Left ventricle myocardium superior (tissue), 1 donor: ENCODE measurements around the gene ZNF69. TPM values are rescaled to one million over a fixed set of nuclear protein-coding genes. Genes with fewer than 3 reads are reported as not detected.
A peak's percentile ranks its signal among the peaks of the same experiment; 100 is the strongest.
"Not testable (repeated sequence)": the region's sequence is repeated elsewhere in the genome, so short reads cannot be mapped to it uniquely, and the experiment has no call there.

ENCODE experiments used
- ATAC-seq: fragments of 200-7000 bp; cut with Tn5 transposase; one replicate; pipeline ENCODE4 v1.9.1; 2020; ENCODE audit warnings: mild to moderate bottlenecking, moderate library complexity
- DNase-seq: peaks from one replicate; pipeline ENCODE4 v3.0.0-alpha.2; 2020
- intact Hi-C: fragments of 100-400 bp; cut with micrococcal nuclease; formaldehyde crosslinking; loops from one replicate; pipeline ENCODE4 v1.11.0; 2022
- total RNA-seq: library from RNA; stranded (reverse); fragmentation: NEBNext Ultra II Directional; extraction: Animal tissue kit (Norgen Biotek cat#: 25700); gene quantifications from one replicate; pipeline ENCODE4 v1.2.1, GENCODE V29; 2021
- donor health status: DM: no; HTN: yes; CAD: no; lungs with severe emphysema.

ZNF69 gene
- total RNA-seq, 1 donor from 2014 or later: 4.0 TPM

DNA sequence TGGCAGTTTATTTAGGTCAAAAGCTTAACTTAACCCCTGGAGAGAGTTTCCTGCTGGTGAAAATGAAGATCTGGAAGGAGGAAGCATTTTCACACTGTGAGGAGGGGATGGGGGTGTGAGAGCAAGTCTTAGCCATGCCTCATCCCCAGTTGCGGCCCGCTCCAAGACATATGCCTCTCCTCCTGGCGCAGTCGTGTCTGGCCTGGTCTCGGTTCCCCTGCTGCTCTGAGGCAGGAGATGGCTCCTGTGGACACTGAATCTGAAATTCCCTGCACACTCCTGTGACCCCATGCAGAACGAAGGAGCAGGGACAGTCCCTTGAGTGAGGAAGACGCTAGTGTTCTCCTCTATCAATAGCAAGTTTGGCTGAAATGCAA, 360 bp upstream of the ZNF69 start:
- intact Hi-C loops: loop anchor here (10.0 kb wide), 1 partner anchor 258 kb away; the partner anchor contains the start of gene ZNF20
- DNase-seq (no peak), ATAC-seq (peak; percentile 35)

DNA sequence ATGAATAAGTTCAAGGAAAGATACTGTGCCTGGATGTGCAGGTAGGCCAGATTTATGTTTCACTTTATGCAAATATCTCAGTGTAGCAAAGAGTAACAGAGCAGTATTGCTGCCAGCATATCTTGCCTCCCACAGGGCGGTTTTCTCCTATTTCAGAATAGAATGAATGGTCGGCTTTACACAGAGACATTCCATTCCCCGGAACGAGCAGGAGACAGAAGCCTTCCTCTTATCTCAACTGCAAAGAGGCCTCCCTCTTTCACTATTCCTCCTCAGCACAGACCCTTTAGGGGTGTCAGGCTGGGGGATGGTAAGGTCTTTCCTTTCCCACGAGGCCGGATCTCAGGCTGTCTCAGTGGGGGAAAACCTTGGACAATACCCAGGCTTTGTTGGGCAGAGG, 2.3 kb downstream of the ZNF69 start:
- ATAC-seq, DNase-seq: not testable (repeated sequence)
- intact Hi-C loops: loop anchor here (10.0 kb wide), 1 partner anchor 255 kb away; the partner anchor contains the start of gene ZNF20

DNA sequence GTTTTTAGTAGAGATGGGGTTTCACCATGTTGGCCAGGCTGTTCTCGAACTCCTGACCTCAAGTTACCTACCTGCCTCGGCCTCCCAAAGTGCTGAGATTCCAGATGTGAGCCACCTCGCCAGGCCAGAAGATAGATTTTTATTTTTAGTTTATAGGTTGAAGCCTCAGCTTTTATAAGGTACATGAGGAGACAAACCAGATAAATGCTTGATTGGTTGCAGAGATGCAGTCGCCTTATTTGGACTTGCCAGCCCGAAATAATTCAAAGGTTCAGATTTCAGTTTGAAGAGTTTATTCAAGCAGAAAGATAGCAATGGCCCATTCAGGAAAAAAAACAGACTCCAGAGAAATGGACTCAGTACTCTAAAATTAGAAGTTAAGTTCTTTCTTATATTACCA, 3.1 kb downstream of the ZNF69 start:
- ATAC-seq (no peak), DNase-seq (no peak)
- intact Hi-C loops: no loop called here

DNA sequence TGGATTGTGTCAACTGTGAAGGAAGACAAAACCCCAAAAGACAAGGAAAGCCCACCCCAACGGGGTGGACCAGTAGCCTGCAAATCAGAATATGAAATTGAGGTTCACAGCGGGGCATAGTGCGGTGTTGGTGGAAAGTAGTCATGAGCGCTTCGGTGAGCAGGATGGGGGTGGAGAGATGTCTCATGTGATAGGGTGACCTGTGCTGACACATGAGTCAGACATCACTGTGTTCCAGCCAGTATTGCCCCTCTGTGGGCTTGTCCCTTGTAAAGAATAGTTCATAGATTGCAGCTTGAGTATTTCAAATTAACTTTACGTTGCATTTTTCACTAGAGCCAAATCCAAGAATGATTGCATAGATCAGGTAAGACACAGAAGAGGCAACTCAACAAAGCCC, 7.3 kb downstream of the ZNF69 start:
- DNase-seq (no peak), ATAC-seq (no peak)
- intact Hi-C loops: no loop called here

DNA sequence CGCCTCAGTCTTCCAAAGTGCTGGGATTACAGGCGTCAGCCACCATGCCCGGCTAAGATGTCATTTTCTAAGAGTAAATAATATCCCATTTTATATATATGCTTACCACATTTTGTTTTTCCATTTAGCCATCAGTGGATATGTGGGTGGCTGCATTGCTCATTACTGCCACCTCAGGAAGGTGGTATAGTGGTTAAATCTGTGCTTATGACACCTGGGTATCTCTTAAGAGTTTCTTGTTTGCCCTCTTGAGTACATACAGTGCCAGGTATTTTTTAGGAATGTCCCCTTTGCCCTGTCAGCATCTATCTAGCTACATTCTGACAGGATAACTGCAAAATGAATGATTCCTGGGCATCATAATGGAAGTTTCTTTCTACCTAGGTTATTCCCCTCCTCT, 14.6 kb downstream of the ZNF69 start:
- ATAC-seq: no peak
- no peak for DNase-seq
- intact Hi-C loops: no loop called here

DNA sequence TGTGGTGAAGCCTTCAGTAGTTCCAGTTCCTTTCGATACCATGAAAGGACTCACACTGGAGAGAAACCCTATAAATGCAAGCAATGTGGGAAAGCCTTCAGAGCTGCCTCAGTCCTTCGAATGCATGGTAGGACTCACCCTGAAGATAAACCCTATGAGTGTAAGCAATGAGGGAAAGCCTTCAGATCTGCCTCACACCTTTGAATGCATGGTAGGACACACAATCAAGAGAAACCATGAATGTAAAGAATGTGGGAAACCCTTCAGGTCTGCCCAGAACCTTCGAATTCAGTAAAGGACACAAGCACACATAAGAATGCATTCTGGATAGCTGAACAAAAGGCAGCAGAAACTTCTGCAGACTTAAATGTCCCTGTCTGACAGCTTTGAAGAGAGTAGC, 18.3 kb downstream of the ZNF69 start:
- DNase-seq (no peak), ATAC-seq (no peak)
- intact Hi-C loops: no loop called here

DNA sequence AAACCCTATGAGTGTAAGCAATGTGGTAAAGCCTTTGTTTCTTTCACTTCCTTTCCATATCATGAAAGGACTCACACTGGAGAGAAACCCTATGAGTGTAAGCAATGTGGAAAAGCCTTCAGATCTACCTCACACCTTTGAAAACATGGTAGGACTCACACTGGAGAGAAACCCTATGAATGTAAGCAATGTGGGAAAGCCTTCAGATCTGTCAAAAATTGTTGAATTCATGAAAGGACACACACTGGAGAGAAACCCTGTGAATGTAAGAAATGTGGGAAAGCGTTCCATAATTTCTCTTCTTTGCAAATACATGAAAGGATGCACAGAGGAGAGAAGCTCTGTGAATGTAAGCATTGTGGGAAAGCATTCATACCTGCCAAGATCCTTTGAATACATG, 24.4 kb downstream of the ZNF69 start:
- ATAC-seq, DNase-seq, intact Hi-C loops: not testable (repeated sequence)

DNA sequence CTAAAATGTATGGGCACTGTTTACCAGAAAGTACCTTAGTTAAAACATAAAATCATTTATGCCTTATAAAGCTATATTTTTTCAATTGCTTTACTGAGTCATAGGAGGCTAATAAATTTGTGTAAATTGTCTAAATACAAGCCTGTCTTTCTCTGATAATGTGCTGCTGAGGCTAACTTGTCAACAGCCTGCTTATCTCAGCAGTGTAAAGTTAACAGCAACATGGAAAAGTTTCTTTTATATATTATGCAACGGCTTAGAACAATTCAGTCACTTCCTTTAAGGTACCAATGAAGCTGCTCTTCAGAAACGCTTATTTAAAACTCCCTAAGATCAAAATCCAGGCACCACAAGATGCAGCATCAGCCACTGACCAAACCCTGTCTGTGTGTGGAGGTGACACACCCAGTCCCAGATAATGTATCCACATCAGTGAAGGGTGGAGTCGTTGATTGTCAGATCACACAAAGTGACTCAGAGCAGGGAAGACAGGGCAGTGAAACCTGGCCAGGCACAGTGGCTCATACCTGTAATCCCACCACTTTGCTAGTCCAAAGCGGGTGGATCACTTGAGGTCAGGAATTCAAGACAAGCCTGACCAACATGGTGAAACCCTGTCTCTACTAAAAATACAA, 27.0 kb downstream of the ZNF69 start:
- DNase-seq, ATAC-seq, intact Hi-C loops: not testable (repeated sequence)

DNA sequence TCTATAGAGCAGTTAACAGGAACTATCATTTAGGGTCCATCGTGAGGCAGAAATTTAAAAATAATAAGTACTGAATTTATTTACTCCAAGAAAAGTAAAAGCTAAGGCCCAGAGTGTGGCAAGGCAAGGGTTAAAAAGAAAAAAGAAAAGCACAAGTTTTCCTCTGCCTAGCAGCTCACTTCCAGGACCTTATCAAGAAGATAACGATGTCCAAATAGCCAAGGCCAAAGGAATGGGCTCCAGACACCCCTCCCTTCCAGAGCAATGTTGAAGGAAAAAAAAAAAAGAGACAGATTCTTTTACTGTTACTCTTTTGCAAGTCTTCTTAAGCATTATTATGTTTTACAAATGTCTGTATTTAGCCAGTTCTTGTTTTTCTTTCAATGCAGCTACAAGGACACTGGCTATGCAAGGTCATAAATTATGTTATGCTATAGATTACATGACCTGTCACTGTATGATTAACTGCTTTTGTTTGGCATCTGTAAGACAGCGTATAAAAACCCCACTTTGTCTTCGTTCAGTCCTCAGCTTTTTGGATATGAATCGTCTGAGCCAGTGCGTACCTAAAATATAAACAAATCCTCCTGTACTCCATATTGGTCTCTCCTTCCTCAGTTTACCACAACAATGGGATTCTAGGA, 34.4 kb downstream of the ZNF69 start:
- intact Hi-C loops: no loop called here
- no peak for DNase-seq
- ATAC-seq: no peak

DNA sequence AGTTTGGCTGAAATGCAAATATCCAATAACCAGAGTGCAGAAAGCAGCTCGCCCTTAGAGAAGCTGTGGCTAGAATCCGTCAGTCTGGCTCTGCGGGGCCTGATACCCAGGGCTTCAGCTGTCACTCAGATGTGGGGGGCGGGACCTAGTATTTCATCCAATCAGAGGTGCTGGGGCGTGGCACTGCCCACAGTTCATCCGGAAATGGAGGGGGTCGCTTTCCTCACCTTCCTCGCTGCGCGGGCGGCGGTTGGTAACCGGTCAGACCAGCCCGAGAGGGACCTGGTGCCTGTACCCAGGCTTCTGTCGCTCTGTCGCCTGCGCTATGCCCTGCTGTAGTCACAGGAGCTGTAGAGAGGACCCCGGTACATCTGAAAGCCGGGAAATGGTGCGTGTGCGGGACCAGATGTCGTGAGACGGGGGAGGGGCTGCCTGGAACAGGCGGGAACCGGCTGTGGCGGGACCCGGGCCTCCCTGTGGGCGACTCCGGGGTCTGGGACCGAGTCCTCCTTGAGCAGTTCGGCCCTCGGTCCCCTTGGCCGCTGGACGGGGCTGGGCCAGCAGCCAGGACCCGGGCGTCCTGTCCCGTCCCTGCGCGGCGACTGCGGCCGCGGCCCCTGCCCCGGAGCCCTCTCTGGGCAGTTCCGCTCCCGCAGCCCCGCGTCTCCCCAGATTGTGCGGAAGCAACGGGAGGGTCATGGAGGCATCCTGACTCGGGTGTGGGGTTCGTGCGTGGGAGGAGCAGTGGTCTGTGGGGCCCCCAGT, 37.5 kb downstream of the ZNF69 start, which contains the start of gene ZNF700:
Gene ZNF700 (plus strand): TSS at position 222 of the 765 bp plus-strand sequence. CDS start 104 bp downstream, at position 326.
- intact Hi-C loops: no loop called here
- DNase-seq: peak; percentile 94
- peak; percentile 99 for ATAC-seq

DNA sequence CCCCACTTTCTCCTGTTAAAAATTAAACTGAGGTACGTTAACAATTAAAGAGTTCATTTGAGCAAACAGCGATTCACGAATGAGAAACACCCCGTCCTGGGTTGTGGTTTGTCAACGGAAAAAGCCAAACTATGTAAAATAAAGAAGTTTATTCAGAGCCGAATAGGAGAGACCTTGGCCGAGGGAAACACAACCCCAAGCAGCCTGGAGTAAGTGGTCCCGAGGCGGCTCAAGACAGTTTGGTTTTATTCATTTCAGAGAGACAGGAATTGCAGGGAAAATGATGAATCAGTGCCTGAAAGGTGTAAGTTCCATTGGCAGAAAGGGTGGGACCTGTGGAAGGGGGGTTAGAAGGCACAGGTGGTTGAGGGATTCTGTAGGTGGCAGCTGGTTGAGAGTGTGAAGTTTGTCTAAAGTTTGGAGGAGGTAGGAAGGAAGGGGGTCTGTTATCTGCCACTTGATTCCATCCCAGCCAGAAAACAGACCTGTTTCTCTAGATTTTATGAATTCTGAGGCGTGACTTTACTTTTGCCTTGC, 38.1 kb downstream of the ZNF69 start:
- ATAC-seq, intact Hi-C loops, DNase-seq: not testable (repeated sequence)

DNA sequence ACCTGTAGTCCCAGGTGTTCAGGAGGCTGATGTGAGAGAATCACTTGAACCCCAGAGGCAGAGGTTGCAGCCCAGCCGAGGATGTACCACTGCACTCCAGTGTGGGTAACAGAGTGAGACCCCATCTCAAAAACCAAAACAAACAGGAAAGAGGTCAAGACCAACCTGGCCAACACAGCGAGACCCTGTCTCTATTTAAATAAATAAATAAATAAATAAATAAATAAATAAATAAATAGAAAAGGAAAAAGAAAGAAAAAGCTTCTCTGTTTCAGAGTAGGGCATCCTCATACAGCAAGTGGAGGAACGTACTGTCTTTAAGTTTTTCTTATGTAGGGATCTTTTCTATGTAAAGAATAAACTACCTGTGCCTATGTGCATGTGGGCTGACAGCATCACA, 39.6 kb downstream of the ZNF69 start:
- no peak for ATAC-seq
- intact Hi-C loops: no loop called here
- no peak for DNase-seq

DNA sequence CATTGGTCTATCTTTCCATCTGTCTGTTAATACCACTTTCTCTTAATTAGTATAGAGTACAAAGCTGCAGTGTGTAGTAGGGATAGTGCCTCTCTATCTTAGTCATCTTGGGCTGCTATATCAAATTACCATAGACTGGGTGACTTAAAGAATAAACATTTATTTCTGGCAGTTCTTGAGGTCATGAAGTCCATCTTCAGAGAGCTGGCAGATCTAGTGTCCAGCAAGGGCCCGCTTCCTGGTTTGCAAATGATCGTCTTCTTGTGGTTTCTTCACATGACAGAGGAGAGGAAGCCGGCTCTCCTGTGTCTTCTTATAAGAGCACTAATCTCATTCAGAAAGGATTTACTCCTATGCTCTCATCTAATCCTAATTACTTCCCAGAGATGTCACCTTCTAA, 43.5 kb downstream of the ZNF69 start:
- intact Hi-C loops: no loop called here
- ATAC-seq: no peak
- no peak for DNase-seq

DNA sequence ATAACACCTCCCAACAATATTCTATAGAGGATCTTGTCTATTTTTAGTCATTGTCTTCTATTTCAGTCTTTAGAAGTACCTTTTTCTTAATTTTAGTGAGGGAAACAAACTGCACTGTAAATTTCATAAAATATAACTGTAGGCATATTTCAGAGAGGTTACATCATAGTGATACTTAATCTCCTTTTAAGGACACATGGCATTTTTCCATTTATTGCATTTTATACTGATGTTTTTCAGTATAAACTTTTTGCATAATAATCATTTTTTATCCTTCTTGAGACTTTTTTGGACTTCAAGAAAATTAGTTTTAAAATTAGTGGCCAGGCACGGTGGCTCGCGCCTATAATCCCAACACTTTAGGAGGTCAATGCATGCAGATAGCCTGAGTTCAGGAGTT, 43.9 kb downstream of the ZNF69 start:
- DNase-seq: no peak
- no peak for ATAC-seq
- intact Hi-C loops: no loop called here

DNA sequence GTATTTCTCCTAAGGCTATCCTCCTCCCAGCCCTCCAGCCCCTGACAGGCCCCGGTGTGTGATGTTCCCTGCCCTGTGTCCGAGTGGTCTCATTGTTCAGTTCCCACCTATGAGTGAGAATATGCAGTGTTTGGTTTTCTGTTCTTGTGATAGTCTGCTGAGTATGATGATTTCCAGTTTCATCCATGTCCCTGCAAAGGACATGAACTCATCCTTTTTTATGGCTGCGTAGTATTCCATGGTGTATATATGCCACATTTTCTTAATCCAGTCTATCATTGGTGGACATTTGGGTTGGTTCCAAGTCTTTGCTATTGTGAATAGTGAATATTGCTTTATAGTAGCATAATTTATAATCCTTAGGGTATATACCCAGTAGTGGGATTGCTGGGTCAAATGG, 48.2 kb downstream of the ZNF69 start:
- ATAC-seq, intact Hi-C loops, DNase-seq: not testable (repeated sequence)

DNA sequence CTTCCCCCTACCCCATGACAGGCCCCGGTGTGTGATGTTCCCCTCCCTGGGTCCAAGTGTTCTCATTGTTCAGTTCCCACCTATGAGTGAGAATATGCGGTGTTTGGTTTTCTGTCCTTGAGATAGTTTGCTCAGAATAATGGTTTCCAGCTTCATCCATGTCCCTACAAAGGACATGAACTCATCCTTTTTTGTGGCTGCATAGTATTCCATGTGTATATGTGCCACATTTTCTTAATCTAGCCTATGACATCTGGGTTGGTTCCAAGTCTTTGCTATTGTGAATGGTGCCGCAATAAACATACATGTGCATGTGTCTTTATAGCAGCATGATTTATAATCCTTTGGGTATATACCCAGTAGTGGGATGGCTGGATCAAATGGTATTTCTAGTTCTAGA, 50.8 kb downstream of the ZNF69 start:
- DNase-seq, intact Hi-C loops, ATAC-seq: not testable (repeated sequence)

DNA sequence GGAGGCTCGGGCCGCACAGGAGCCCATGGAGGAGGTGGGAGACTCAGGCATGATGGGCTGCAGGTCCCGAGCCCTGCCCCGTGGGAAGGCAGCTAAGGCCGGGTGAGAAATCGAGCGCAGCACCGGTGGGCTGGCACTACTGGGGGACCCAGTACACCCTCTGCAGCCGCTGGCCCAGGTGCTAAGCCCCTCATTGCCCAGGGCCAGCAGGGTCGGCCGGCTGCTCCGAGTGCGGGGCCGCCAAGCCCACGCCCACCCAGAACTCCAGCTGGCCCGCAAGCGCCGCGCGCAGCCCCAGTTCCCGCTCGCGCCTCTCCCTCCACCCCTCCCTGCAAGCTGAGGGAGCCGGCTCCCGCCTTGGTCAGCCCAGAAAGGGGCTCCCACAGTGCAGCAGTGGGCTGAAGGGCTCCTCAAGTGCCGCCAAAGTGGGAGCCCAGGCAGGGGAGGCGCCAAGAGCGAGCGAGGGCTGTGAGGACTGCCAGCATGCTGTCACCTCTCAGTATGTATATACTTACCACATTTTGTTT, 53.8 kb downstream of the ZNF69 start:
- DNase-seq, intact Hi-C loops, ATAC-seq: not testable (repeated sequence)

DNA sequence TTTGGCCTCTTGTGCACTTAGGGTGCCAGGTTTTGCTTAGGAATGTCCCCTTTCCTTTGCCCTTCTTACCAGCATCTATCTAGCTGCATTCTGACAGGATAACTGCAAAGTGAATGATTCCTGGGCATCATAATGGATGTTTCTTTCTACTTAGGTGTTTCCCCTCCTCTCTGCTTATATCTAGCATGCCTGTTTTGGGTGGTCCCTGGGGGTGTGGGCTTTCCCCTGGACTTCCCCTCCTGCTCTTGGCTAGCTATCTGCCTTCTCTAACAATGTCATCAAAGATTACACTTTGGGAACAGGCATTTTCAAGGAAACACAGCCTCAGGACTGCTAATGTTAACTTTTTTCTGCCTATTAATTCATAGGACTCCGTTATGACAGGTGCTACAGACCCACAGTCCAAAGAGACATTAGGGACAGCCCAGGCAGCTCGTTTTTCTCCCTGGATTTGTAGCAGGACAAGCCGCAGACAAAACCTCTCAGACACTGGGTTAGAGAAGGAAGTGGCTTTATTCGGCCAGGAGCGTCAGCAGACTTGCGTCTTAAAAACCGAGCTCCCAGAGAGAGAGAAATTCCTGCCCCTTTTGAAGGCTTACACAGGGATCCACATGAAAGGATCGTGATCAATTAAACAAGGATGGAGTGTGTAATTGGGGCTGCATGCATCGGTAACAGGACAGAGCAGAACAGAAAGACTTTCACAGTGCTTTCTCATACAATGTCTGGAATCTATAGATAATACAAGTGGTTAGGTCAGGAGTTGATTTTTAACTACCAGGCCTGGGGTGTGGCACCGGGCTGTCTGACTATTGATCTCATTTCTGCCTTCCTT, 54.6 kb downstream of the ZNF69 start:
- DNase-seq (no peak), ATAC-seq (no peak)
- intact Hi-C loops: no loop called here

DNA sequence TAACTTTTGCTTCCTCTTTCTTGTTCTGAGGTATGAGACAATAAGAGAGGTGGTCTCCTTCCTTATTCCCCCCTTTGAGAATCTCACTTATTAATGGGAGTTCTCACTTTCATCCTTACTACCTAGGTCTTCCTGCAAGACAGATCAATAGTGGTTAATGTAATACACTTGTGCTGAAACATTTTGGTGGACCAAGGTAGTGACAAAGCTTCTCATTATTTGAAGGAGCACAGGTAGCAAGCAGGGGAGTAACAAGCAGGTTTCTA, 55.2 kb downstream of the ZNF69 start:
- ATAC-seq: no peak
- intact Hi-C loops: no loop called here
- DNase-seq: no peak
